Motor neuron (in vitro differentiated cells): ENCODE data around the gene TCIRG1. TPM values are rescaled to one million over a fixed set of nuclear protein-coding genes. Genes with fewer than 3 reads are reported as not detected.
"Not testable (repeated sequence)": the region's sequence is repeated elsewhere in the genome, so short reads cannot be mapped to it uniquely, and the experiment has no call there.

Experiments used
- ATAC-seq, 8 experiments: fragments of 200-7000 bp; cut with Tn5 transposase; replicated peaks in 6 of 8; 2 replicates each; pipeline ENCODE4 v1.8.0; 2021; ENCODE audit warnings: mild to moderate bottlenecking in 8 of 8, moderate library complexity in 8 of 8
- H3K27ac ChIP-seq, 2 donors: fragments of 250-450 bp; sonication (Bioruptor Pico); 2 replicates each; pipeline ENCODE4 v1.9.0; 2021; ENCODE audit warnings: antibody characterized with exemption in 2 of 2, mild to moderate bottlenecking in 2 of 2, moderate library complexity in 1 of 2
- H3K4me1 ChIP-seq, 2 donors: fragments of 250-450 bp; sonication (Bioruptor Pico); replicated peaks in 1 of 2; 2 replicates each; pipeline ENCODE4 v1.6.1; 2021; ENCODE audit warnings: antibody characterized with exemption in 2 of 2, mild to moderate bottlenecking in 2 of 2, moderate library complexity in 1 of 2
- H3K4me3 ChIP-seq, 5 donors: fragments of 250-450 bp; sonication (Bioruptor Pico); 2 replicates each; pipeline ENCODE4 v1.9.0; 2021; ENCODE audit warnings: antibody characterized with exemption in 5 of 5, mild to moderate bottlenecking in 5 of 5, moderate library complexity in 4 of 5
- WGBS, 10 experiments: fragments of 450-650 bp; shearing (Covaris generic); methylation state at CpG; one replicate each; pipeline ENCODE4 v1.0.0; 2022; 5-methylcytosine and 5-hydroxymethylcytosine counted together
- in situ Hi-C, 9 experiments: fragments of 400-800 bp; cut with MboI; loops; one replicate each; pipeline ENCODE4 v1.15.0; 2021; ENCODE audit warnings: low sequenced_read_pairs in 9 of 9, low pct_unique_long_range_greater_than_20kb in 2 of 9; ENCODE audit not compliant: unreplicated experiment in 9 of 9
- total RNA-seq, 8 experiments: library from RNA; unstranded; fragments of 300-600 nt; gene quantifications; 2 replicates each; pipeline versions ENCODE4 v1.2.3 to v1.2.4, GENCODE V29; 2022

Gene TCIRG1, protein sequence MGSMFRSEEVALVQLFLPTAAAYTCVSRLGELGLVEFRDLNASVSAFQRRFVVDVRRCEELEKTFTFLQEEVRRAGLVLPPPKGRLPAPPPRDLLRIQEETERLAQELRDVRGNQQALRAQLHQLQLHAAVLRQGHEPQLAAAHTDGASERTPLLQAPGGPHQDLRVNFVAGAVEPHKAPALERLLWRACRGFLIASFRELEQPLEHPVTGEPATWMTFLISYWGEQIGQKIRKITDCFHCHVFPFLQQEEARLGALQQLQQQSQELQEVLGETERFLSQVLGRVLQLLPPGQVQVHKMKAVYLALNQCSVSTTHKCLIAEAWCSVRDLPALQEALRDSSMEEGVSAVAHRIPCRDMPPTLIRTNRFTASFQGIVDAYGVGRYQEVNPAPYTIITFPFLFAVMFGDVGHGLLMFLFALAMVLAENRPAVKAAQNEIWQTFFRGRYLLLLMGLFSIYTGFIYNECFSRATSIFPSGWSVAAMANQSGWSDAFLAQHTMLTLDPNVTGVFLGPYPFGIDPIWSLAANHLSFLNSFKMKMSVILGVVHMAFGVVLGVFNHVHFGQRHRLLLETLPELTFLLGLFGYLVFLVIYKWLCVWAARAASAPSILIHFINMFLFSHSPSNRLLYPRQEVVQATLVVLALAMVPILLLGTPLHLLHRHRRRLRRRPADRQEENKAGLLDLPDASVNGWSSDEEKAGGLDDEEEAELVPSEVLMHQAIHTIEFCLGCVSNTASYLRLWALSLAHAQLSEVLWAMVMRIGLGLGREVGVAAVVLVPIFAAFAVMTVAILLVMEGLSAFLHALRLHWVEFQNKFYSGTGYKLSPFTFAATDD
- total RNA-seq = 10 to 100 TPM in 3 of 8 experiments, 1 to 10 TPM in 5; 1.2 to 56.5 (median 4.4) TPM

DNA sequence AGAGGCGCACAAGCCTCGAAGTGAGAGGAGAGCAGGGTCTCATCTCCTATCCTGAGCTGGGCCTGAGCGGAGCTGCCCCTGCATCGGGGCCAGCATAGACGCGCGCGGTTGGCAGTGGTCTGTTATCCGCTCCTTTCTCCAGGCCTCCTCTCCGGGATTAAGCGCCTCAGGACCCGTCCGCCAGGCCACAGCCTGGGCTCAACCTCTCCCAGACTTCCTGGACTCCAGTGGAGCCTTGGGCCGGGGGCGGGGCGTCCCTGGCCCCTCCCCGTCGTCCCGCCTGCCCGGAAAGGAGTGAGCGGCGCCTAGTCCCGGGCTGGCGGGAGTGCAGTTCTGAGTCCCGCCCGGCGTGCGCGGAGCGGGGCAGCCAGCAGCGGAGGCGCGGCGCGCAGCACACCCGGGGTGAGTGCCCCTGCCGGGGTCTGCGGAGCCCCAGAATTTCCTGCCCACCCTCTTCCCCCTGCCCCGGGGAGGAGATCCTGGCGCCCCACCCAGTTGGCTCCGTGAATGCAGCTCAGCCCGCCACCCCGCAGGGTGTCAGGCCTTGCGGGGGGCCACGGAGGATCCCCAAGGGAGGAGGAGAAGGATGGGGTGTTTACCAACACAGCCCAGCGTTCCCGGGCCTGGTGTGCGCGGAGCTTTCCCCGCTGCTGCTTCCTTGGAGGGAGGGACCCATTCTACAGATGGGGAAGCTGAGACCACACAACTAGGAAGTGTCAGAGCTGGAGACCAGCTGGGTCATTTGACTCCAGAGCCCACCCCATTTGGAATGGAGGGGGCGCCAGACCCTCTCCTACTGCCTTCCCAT, at the start of gene TCIRG1:
Gene TCIRG1, plus strand, starts transcription at position 308 of the 808 bp plus-strand sequence. CDS start 2,247 bp downstream, outside the sequence.
- WGBS, 10 experiments = 0 to 65% (median 20%) methylated on average over 1 to 4 of the region's 51 CpGs; no CpG with 5 or more reads in 7 of the 10 experiments
- peak in 7 of 8 experiments; percentile 4 to 82 (median 31) for ATAC-seq
- in situ Hi-C loops = no loop called here
- no peak within 1 kb of the TSS for H3K4me3 ChIP-seq
- no peak within 1 kb of the TSS for H3K27ac ChIP-seq
- peaks cover 16 to 33% of the 10 kb centered on the region in 2 donors for H3K4me1 ChIP-seq

DNA sequence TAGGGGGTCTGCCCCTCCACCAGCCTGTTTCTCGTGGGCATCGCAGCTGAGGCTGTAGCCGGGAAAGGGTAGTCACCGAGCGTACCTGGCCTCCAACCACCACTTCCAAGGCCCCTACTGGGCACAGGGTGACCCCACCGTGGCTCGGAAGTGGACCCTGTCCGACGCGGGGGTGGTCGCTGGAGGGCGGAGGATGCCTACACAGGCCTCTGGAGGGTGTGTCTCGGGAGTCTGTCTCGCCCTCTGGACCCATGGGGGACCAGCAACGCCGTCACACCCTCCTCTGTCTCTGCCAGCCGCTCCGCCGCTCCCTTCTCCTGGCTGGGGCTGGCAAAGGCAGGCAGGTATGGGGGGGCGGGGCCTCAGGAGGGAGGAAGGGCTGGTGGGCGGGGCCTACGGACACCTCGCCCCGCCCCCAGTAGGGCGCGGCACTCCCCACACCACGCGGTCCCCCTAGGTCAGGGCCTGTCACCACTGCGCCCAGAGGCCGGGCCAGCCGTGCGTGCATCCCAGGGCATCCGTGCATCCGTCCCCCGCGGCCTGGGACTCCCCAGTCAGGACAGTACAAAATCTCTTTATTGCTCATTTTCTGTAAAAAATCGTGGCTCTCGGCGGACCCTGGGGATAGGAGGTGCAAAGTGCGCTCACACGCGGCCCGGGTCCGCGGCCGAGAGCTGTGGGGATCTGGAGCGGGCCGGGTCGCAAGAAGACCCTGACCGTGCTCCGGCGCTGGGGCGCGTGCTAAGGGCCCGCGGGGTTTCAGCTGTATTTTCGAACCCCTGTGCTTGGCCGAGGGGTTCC, 48.1 kb upstream of the TCIRG1 start:
- WGBS, 10 experiments = no CpG with 5 or more reads among the region's 58 CpGs
- H3K4me1 ChIP-seq, in situ Hi-C loops, H3K27ac ChIP-seq, H3K4me3 ChIP-seq: not testable (repeated sequence)
- ATAC-seq = peak in 3 of 8 experiments; percentile 57 to 70 (median 60)

DNA sequence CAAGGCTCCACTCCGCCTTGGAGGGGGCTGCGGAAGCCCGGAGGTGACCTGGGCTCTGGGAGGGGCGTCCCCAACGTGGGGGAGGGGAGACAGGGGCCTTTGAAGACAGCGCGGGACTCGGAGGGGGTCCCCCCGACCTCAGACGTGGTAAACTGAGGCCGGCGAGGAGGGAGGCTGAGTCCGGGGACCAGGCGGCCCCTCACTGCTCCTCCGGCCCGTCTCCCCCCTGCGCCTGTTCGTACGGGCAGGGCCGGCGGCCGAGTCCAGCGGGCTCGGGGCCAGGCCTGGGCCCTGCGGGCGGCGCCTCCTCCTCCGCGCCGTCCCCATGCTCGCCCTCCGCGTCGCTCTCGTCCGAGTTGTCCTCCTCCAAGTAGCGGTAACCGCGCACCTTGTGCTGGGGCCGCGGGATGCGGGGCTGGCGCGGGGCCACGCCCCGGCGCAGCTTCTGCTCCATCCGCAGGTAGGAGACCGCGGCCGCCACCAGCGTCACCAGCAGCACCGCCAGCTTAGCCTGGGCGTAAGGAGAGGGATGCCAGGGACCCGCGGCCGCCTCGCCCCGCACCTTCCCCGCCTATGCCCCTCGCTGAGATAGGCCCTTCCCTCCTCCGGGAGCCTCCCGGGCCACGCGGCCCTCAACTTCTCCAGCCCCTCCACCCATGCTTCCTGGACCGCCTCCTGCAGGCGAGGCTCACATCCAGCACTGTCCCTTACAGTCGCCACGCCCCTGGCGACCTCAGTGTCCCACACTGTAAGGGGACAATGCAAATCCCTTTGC, 47.3 kb upstream of the TCIRG1 start:
- WGBS, 10 experiments = no CpG with 5 or more reads among the region's 70 CpGs
- in situ Hi-C loops, H3K4me3 ChIP-seq: not testable (repeated sequence)

DNA sequence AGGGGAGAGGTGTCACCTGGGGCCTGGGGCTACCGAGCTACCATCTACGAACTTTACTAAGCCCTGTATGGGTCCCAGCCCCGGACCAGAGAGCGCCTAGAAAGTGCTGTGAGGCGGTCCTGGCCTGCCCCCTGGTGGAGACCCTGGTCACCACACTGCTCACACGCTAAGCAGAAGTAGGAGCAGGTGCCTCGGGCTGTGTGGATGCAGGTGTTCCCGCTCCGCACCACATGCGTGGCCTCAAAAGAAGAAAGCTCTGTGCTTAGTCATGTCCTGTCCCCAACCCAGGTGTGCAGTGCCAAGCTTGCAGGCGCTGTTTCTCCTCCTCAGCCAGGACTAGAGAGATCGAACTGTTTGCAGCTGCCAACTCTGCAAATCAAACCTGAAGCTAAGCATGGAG, 45.0 kb upstream of the TCIRG1 start:
- H3K27ac ChIP-seq, H3K4me1 ChIP-seq, H3K4me3 ChIP-seq, in situ Hi-C loops, ATAC-seq: not testable (repeated sequence)
- WGBS, 10 experiments = 0% methylated on average over 2 of the region's 12 CpGs; no CpG with 5 or more reads in 9 of the 10 experiments

More for the DNA sequence above, 47.3 kb upstream of the TCIRG1 start:
- ATAC-seq, H3K27ac ChIP-seq, H3K4me1 ChIP-seq: not testable (repeated sequence)

DNA sequence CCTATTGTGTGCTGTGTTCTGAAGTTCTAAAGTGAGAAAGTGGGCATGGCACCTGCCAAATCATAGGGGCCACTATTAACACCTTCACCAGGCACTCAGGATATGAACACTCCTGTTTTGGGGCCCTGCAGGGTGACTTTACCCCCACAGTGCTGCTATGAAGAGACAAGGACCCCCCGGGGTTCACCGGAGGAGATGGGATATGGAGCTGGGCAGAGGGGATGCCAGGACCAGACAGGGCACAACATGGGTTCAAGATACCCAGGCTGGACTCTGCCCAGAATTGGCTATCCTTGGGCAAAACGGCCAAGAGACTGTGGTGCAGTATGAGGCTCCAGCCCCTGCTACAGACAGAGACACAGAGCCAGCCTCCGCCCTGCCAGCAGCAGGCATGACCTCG, 44.4 kb upstream of the TCIRG1 start:
- 80% methylated on average over 1 of the region's 5 CpGs; no CpG with 5 or more reads in 9 of the 10 experiments for WGBS, 10 experiments
- ATAC-seq, in situ Hi-C loops, H3K4me3 ChIP-seq, H3K27ac ChIP-seq, H3K4me1 ChIP-seq: not testable (repeated sequence)

DNA sequence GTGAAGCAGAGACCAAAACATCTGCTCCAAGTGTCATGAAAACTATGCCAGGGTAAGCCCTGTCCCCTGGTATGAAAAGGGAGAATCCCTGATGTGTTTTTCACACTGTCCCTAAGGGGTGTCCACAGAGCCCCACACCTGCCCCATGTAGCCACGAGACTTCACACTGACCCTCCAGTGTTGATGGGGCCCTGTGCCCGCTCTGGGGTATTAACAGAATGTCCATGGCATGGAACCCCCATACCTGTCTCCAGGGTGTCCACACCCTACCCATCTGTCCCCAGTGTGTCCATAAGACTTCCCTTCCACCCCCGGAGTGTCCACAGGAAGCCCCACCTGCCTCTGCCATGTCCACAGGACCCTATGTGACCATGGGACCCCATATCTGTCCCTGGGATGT, 43.7 kb upstream of the TCIRG1 start:
- ATAC-seq, H3K4me1 ChIP-seq, H3K27ac ChIP-seq, in situ Hi-C loops, H3K4me3 ChIP-seq: not testable (repeated sequence)
- WGBS, 10 experiments = 67% methylated on average over 1 of the region's 3 CpGs; no CpG with 5 or more reads in 9 of the 10 experiments

DNA sequence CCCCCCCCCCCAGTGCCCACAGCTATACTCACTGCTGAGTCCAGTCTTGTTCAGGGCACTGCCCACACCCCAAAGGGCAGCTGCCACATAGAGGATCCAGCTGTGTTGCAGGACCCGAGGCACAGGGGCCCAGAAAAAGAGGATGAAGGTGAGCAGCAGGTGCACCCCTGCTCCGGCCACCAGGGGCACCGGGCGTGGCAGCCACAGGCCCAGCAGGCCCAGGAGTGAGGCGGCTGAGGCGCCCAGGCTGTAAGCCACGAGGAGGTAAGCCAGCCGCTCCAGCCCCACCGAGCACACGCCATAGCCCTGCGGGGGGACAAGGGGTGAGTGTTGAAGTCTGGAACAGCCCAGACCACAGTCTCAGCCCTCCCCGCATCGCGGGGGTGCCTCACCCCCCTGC, 43.2 kb upstream of the TCIRG1 start:
- in situ Hi-C loops, ATAC-seq, H3K27ac ChIP-seq, H3K4me3 ChIP-seq, H3K4me1 ChIP-seq: not testable (repeated sequence)
- no CpG with 5 or more reads among the region's 14 CpGs for WGBS, 10 experiments

DNA sequence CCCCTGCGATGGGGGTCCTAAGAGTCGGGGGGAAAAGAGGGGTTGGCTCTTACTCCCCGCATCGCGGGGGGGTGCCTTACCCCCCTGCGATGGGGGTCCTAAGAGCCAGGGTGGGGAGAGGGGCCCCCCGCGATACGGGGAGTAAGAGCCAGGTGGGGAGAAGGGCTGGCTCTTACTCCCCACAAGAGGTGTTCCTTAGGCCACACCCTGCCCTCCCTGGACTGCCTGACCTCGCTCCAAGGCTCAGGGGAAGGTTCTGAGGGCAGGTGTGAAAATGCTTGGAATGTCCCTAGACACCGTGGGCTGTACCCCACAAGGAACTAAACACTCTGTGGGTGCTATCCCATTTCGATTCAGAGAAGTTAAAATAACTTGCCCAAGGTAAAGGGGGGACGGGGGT, 42.8 kb upstream of the TCIRG1 start:
- in situ Hi-C loops = no loop called here
- H3K4me3 ChIP-seq = no peak overlapping the region
- WGBS, 10 experiments = 80% methylated on average over 1 of the region's 13 CpGs; no CpG with 5 or more reads in 9 of the 10 experiments
- peaks cover 5 to 6% of the 10 kb centered on the region in 2 donors for H3K4me1 ChIP-seq
- H3K27ac ChIP-seq = no peak overlapping the region
- ATAC-seq = no peak

DNA sequence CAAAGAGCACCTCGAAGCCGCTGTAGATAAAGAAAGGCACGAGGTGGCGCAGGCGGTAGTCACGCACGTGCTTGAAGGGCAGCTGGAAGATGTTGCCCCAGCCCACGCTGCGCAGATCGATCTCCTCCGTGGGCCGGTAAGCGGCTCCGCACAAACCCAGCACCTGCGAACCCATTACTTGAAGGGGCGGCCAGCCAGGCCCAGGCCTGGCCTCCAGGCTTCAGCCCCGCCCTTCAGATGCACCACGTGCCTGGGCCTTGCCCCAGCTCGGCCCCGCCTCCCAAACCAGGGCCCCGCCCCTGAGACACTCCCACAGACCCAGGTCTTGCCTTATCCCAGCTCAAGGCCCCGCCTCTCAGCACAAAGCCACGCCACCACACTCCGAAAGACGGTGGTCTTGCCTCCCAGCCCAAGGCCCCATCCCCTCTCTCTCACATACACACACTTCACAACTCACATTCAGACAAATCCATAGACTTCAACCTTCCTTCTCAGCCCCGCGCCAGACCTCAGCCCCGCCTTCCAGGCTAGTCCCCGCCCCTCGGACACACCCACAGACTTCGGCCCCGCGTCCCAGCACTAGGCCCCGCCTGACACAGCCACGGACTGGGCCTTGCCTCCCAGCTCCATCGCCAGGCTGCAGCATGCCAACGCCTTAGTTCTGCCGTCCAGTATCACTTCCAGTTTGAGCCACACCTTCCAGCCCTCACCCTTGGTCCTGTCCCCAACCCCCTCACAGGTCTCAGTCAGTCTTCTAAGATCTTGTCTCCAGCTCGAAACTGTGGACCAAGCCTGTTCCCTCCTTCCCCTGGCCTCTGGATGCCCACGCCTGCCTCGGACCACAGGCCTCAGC, 42.0 kb upstream of the TCIRG1 start:
- WGBS, 10 experiments = 35 to 100% (median 75%) methylated on average over 1 to 11 of the region's 41 CpGs; no CpG with 5 or more reads in 4 of the 10 experiments
- Histone ChIP-seq H3K4me1 (peaks cover 6 to 7% of the 10 kb centered on the region in 2 donors), H3K4me3 (peak overlapping the region in 4 of 5 donors; percentile 14 to 33 (median 21)), H3K27ac (no peak overlapping the region)
- peak; percentile 88 to 98 (median 92) for ATAC-seq
- in situ Hi-C loops = no loop called here

DNA sequence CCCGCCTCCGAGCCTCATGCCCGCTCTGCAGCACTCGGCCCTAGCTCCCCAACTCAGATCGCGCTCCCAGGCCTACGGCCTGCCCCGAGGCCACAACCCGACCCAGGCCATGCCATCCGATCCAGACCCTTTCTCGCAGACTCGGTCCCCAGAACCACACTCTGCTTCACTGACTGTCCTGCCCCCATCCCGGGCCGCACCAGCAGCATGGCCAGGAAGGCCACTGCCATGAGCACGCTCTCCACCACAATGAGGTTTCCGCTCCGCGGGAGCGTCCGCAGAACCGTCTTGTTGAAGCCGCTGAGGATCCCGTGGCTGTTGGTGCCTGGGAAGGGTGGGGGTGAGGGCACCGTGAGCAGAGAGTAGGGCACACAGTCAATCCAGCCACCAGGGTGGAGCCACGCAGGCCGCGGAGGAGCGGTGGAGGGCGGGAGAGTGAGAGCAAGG, 41.3 kb upstream of the TCIRG1 start:
- no peak for ATAC-seq
- Histone ChIP-seq H3K4me1 (peaks cover 6 to 13% of the 10 kb centered on the region in 2 donors), H3K4me3 (no peak overlapping the region), H3K27ac (no peak overlapping the region)
- in situ Hi-C loops = no loop called here
- WGBS, 10 experiments = 86 to 96% (median 88%) methylated on average over 2 to 17 of the region's 29 CpGs; no CpG with 5 or more reads in 6 of the 10 experiments
